Measurements from ENCODE around the gene ANKRD27. TPM values are rescaled to one million over a fixed set of nuclear protein-coding genes. Genes with fewer than 3 reads are reported as not detected.

The ANKRD27 gene
- total RNA-seq, 4 donors from 2014 or later = 24.1 to 46.0 (median 28.6) TPM

DNA sequence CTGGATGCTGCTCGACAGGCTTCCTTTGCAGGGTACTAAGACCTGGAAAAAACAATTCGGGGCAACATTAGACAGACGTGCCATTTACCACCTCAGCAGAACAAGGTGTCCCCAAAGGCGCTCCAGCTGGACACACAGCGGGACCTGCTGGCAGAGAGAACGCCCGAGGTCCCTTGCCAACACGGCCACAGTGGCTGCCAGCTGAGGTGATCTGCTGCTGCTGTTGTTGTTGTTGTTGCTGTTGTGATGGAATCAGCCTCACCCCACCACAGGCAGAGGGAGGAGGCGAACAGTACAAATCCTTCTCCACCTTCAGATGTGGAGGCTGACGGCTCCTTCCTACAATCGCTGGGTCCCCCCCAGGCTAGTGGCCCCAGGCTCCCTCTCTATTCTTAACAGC lies 25.2 kb downstream of the ANKRD27 start:
- intact Hi-C loops (cut with DNase I; ENCODE audit: low total_unique reads) = no loop called here
- 95 to 97% methylated on average over 11 of the region's 11 CpGs for WGBS, 2 donors
- no peak for DNase-seq (ENCODE audit: low spot score in 2 of 2)
- no peak overlapping the region for H3K4me3 ChIP-seq (ENCODE audit: low read depth, poor library complexity, severe bottlenecking)
- TF ChIP-seq POLR2A (IDR thresholded peaks at IDR 0.05) = no peak
- TF ChIP-seq, protein P1, sequence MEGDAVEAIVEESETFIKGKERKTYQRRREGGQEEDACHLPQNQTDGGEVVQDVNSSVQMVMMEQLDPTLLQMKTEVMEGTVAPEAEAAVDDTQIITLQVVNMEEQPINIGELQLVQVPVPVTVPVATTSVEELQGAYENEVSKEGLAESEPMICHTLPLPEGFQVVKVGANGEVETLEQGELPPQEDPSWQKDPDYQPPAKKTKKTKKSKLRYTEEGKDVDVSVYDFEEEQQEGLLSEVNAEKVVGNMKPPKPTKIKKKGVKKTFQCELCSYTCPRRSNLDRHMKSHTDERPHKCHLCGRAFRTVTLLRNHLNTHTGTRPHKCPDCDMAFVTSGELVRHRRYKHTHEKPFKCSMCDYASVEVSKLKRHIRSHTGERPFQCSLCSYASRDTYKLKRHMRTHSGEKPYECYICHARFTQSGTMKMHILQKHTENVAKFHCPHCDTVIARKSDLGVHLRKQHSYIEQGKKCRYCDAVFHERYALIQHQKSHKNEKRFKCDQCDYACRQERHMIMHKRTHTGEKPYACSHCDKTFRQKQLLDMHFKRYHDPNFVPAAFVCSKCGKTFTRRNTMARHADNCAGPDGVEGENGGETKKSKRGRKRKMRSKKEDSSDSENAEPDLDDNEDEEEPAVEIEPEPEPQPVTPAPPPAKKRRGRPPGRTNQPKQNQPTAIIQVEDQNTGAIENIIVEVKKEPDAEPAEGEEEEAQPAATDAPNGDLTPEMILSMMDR (IDR thresholded peaks at IDR 0.05) = no peak

- 83 to 93% methylated on average over 8 of the region's 8 CpGs for WGBS, 2 donors
- intact Hi-C loops (cut with DNase I; ENCODE audit: low total_unique reads) = no loop called here
- no peak for TF ChIP-seq POLR2A (IDR thresholded peaks at IDR 0.05)
- TF ChIP-seq, protein P1 (IDR thresholded peaks at IDR 0.05) = no peak
- H3K4me3 ChIP-seq (ENCODE audit: low read depth, poor library complexity, severe bottlenecking) = no peak overlapping the region
- no peak for DNase-seq (ENCODE audit: low spot score in 2 of 2)
Measured at GRCh38 chr19:32647361-32647760, 27.6 kb downstream of the ANKRD27 start.

DNA sequence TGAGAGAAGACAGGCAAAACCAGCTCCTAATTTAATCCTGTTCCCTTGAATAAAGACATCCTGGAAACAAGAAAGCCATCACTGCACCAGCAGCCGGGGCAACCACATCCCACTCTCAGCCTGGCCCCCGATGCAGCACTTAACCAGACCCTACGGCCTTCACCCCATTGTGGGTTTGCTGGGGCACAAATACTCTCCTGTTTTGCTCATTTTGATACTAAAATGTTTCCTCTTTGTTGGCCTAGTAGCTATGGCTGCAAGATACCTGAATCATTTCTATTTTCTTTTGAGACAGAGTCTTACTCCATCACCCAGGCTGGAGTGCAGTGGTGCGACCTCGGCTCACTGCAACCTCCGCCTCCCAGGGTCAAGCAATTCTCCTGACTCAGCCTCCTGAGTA lies 28.4 kb downstream of the ANKRD27 start:
- WGBS, 2 donors = 88 to 96% methylated on average over 6 of the region's 6 CpGs
- no peak for DNase-seq (ENCODE audit: low spot score in 2 of 2)
- H3K4me3 ChIP-seq (ENCODE audit: low read depth, poor library complexity, severe bottlenecking) = no peak overlapping the region
- no peak for TF ChIP-seq POLR2A (IDR thresholded peaks at IDR 0.05)
- TF ChIP-seq, protein P1 (IDR thresholded peaks at IDR 0.05) = no peak
- intact Hi-C loops (cut with DNase I; ENCODE audit: low total_unique reads) = no loop called here

DNA sequence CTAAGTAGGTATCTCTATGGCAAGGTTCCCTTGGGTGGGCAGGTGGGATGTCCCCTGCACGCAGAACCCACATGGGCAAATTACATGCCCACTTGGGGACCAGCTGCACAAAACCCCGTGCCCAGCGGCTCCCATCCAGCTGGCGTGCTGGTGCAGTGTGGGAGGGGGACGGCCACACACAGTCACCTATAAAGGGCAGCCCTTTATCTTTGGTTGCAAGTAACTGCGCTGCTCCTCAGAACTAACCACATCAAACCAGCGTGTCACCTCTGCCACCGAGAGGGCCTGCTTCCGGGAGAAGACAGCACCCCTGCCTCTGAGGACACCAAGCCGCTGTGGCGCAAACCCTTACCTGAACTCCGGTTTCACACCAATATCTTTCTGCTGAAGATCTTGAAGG lies 32.2 kb downstream of the ANKRD27 start:
- 94 to 96% methylated on average over 11 to 12 of the region's 12 CpGs for WGBS, 2 donors
- H3K4me3 ChIP-seq (ENCODE audit: low read depth, poor library complexity, severe bottlenecking) = no peak overlapping the region
- intact Hi-C loops (cut with DNase I; ENCODE audit: low total_unique reads) = no loop called here
- TF ChIP-seq, protein P1 (IDR thresholded peaks at IDR 0.05) = no peak
- no peak for TF ChIP-seq POLR2A (IDR thresholded peaks at IDR 0.05)
- no peak for DNase-seq (ENCODE audit: low spot score in 2 of 2)

- 96 to 98% methylated on average over 10 to 13 of the region's 13 CpGs for WGBS, 2 donors
- intact Hi-C loops (cut with DNase I; ENCODE audit: low total_unique reads) = no loop called here
- TF ChIP-seq, protein P1 (IDR thresholded peaks at IDR 0.05) = no peak
- no peak overlapping the region for H3K4me3 ChIP-seq (ENCODE audit: low read depth, poor library complexity, severe bottlenecking)
- DNase-seq (ENCODE audit: low spot score in 2 of 2) = no peak
Measured at GRCh38 chr19:32638625-32639024, 36.4 kb downstream of the ANKRD27 start.

DNA sequence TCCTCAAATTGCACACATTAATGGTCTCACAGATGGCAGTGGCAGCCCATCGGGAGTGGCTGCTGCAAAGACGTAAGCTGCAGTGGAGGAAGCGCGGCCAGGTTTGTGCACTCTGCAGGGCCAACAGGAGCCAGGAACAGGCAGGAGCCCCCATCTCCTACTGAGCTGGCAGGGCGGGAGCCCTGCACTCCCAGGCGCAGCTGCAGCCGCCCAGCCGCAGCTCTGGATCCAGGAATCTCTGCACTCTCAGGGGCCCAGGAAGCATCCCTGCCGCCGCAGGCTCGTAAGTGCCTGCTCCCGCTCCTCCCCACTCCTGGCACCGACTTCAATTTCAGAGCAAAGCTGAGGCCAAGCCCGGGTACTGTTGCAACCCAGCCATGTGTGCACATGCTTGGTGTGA lies 37.5 kb downstream of the ANKRD27 start:
- intact Hi-C loops (cut with DNase I; ENCODE audit: low total_unique reads) = no loop called here
- WGBS, 2 donors = 92 to 97% methylated on average over 14 of the region's 14 CpGs
- DNase-seq (ENCODE audit: low spot score in 2 of 2) = no peak
- TF ChIP-seq, protein P1 (IDR thresholded peaks at IDR 0.05) = no peak
- TF ChIP-seq POLR2A (IDR thresholded peaks at IDR 0.05) = no peak
- no peak overlapping the region for H3K4me3 ChIP-seq (ENCODE audit: low read depth, poor library complexity, severe bottlenecking)

Measured in lower leg skin (tissue), 4 donors.